ENCODE measurements around the gene NADSYN1.

DNA sequence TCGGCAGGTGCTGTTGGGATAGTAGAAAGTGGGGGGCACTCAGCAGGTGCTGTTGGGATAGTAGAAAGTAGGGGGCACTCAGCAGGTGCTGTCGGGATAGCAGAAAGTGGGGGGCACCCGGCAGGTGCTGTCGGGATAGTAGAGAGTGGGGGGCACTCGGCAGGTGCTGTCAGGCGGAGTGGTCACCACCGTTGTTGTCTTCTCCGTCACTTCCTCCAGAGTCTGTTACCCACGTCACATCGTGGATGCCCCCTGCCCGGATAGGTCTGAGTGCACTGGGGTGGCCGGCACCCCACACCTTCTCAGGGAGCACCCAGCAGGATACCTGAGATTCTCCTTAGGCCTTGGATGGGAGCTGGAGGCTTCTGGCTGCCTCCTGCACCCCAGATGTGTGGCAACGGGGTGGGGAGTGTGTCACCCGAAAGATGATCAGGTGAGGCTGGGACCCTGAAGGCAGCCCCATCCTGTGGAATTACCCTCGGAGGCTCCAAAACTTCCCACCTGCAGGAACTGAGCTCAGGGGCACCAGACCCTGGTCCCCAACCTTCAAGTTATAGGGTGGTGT, 50.0 kb downstream of the NADSYN1 start:
- TF ChIP-seq, protein P1, sequence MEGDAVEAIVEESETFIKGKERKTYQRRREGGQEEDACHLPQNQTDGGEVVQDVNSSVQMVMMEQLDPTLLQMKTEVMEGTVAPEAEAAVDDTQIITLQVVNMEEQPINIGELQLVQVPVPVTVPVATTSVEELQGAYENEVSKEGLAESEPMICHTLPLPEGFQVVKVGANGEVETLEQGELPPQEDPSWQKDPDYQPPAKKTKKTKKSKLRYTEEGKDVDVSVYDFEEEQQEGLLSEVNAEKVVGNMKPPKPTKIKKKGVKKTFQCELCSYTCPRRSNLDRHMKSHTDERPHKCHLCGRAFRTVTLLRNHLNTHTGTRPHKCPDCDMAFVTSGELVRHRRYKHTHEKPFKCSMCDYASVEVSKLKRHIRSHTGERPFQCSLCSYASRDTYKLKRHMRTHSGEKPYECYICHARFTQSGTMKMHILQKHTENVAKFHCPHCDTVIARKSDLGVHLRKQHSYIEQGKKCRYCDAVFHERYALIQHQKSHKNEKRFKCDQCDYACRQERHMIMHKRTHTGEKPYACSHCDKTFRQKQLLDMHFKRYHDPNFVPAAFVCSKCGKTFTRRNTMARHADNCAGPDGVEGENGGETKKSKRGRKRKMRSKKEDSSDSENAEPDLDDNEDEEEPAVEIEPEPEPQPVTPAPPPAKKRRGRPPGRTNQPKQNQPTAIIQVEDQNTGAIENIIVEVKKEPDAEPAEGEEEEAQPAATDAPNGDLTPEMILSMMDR (IDR thresholded peaks at IDR 0.05), result no peak
- no peak for TF ChIP-seq POLR2A (IDR thresholded peaks at IDR 0.05)
